H1 (cell line): ENCODE data around the gene LHFPL3. TPM values are rescaled to one million over a fixed set of nuclear protein-coding genes. Genes with fewer than 3 reads are reported as not detected.

Source experiments
- CTCF ChIA-PET: fragments of 300-600 bp; sonication (Branson Sonifier 250); formaldehyde crosslinking; loops from one replicate; lab custom pipeline; 2021; ENCODE audit not compliant: partially characterized antibody; lab: Charles Lee
- POLR2A ChIA-PET: fragments of 300-600 bp; sonication (Branson Sonifier 250); formaldehyde crosslinking; loops from one replicate; lab custom pipeline; 2021; ENCODE audit warnings: inconsistent platforms; ENCODE audit not compliant: partially characterized antibody; lab: Charles Lee
- DNase-seq, 2 experiments: peaks; one replicate each; pipeline versions ENCODE4 v3.0.0 to v3.0.0-alpha.2; 2010 to 2022; ENCODE audit warnings: low spot score in 2 of 2, low read depth in 1 of 2, mixed read lengths in 1 of 2
- FAIRE-seq: peaks from 2 replicates; lab custom pipeline; 2011; peaks lifted over from hg19 to GRCh38; lab: Jason Lieb, UNC
- H2AFZ ChIP-seq: 2 replicates; pipeline ENCODE4 v1.8.1; 2012; ENCODE audit warnings: low read length, inconsistent platforms
- H2AK5ac ChIP-seq: 2 replicates; pipeline ENCODE4 v1.6.1; 2013; ENCODE audit warnings: low read depth, low read length
- H2BK120ac ChIP-seq: replicated peaks from 2 replicates; pipeline ENCODE3; 2013; ENCODE audit warnings: low read depth, low read length, inconsistent platforms
- H2BK12ac ChIP-seq: 2 replicates; pipeline ENCODE4 v1.6.1; 2013; ENCODE audit warnings: low read depth, low read length
- H2BK15ac ChIP-seq: 2 replicates; pipeline ENCODE4 v1.6.1; 2013; ENCODE audit warnings: low read length
- H2BK20ac ChIP-seq: 2 replicates; pipeline ENCODE4 v1.6.1; 2013; ENCODE audit warnings: low read length
- H2BK5ac ChIP-seq: 2 replicates; pipeline ENCODE4 v1.6.1; 2013; ENCODE audit warnings: low read depth, low read length
- H3K14ac ChIP-seq: 2 replicates; pipeline ENCODE4 v1.6.1; 2013; ENCODE audit warnings: inconsistent platforms; ENCODE audit not compliant: insufficient read length
- H3K18ac ChIP-seq: 2 replicates; pipeline ENCODE4 v1.6.1; 2013; ENCODE audit warnings: low read length; ENCODE audit errors: extremely low read depth
- H3K23ac ChIP-seq: 2 replicates; pipeline ENCODE4 v1.6.1; 2013; ENCODE audit warnings: inconsistent platforms; ENCODE audit not compliant: insufficient read length
- H3K23me2 ChIP-seq: 2 replicates; pipeline ENCODE4 v1.6.1; 2013; ENCODE audit warnings: low read depth, low read length
- H3K27ac ChIP-seq: 2 replicates; pipeline ENCODE4 v1.6.1; 2011; ENCODE audit warnings: low read depth, low read length, inconsistent platforms
- H3K27me3 ChIP-seq, 4 experiments: replicated peaks in 1 of 4; 1 replicate in 1 of 4; 2 replicates in 3 of 4; pipeline versions ENCODE4 v1.6.1 to v1.8.1; 2011 to 2013; ENCODE audit warnings: low read length in 3 of 4, mild to moderate bottlenecking in 3 of 4, inconsistent platforms in 2 of 4, mixed read lengths in 2 of 4, moderate library complexity in 1 of 4; ENCODE audit not compliant: control insufficient read depth in 3 of 4, insufficient read depth in 3 of 4; ENCODE audit errors: extremely low read depth in 1 of 4
- H3K36me3 ChIP-seq, 4 experiments: 2 replicates each; pipeline versions ENCODE4 v1.6.1 to v1.8.1; 2011 to 2013; ENCODE audit warnings: mild to moderate bottlenecking in 4 of 4, low read length in 3 of 4, moderate library complexity in 2 of 4, control low read depth in 1 of 4, inconsistent platforms in 1 of 4; ENCODE audit not compliant: insufficient read depth in 4 of 4, control insufficient read depth in 2 of 4
- H3K4ac ChIP-seq: replicated peaks from 2 replicates; pipeline ENCODE3; 2013; ENCODE audit warnings: low read length, low read depth, mixed read lengths, inconsistent platforms; ENCODE audit not compliant: insufficient read length
- H3K4me1 ChIP-seq, 4 experiments: replicated peaks in 1 of 4; 1 replicate in 1 of 4; 2 replicates in 3 of 4; pipeline versions ENCODE4 v1.6.1 to v1.8.1; 2011 to 2013; ENCODE audit warnings: low read length in 3 of 4, inconsistent platforms in 2 of 4, mixed read lengths in 1 of 4; ENCODE audit not compliant: insufficient read depth in 4 of 4, control insufficient read depth in 3 of 4
- H3K4me2 ChIP-seq, 2 experiments: 2 replicates each; pipeline versions ENCODE4 v1.6.1 to v1.8.1; 2011 to 2013; ENCODE audit warnings: low read depth in 2 of 2, low read length in 2 of 2, control low read depth in 1 of 2, inconsistent platforms in 1 of 2, mild to moderate bottlenecking in 1 of 2; ENCODE audit not compliant: insufficient read depth in 1 of 2
- H3K4me3 ChIP-seq, 4 experiments: fragments of 200-600, 300-600 bp in 1 of 4; sonication (generic), shearing (Covaris generic), sonication (Bioruptor Twin) in 1 of 4; 2 replicates each; pipeline versions ENCODE4 v1.5.1 to v1.8.1; 2011 to 2016; ENCODE audit warnings: low read length in 4 of 4, low read depth in 3 of 4, control low read depth in 2 of 4, inconsistent platforms in 2 of 4, mild to moderate bottlenecking in 2 of 4, mixed read lengths in 1 of 4, moderate library complexity in 1 of 4; ENCODE audit not compliant: insufficient read depth in 2 of 4; ENCODE audit errors: extremely low read depth in 1 of 4
- H3K56ac ChIP-seq: replicated peaks from 2 replicates; pipeline ENCODE3; 2013; ENCODE audit warnings: low read depth, mild to moderate bottlenecking, mixed read lengths, low read length, inconsistent platforms; ENCODE audit not compliant: insufficient read length
- H3K79me1 ChIP-seq: 2 replicates; pipeline ENCODE4 v1.6.1; 2013; ENCODE audit warnings: low read depth, low read length, control low read depth
- H3K79me2 ChIP-seq, 2 experiments: 2 replicates each; pipeline versions ENCODE4 v1.6.1 to v1.8.1; 2012 to 2013; ENCODE audit warnings: low read length in 2 of 2, mild to moderate bottlenecking in 2 of 2, inconsistent platforms in 1 of 2; ENCODE audit not compliant: insufficient read depth in 2 of 2, control insufficient read depth in 1 of 2
- H3K9ac ChIP-seq, 4 experiments: replicated peaks in 1 of 4; 1 replicate in 1 of 4; 2 replicates in 3 of 4; pipeline versions ENCODE4 v1.6.1 to v1.8.1; 2011 to 2013; ENCODE audit warnings: low read depth in 3 of 4, low read length in 3 of 4, control low read depth in 2 of 4, mild to moderate bottlenecking in 2 of 4, moderate library complexity in 2 of 4, inconsistent platforms in 1 of 4; ENCODE audit errors: extremely low read depth in 1 of 4
- H3K9me3 ChIP-seq, 2 experiments: 2 replicates each; pipeline versions ENCODE4 v1.6.1 to v1.8.1; 2012 to 2013; ENCODE audit warnings: mild to moderate bottlenecking in 2 of 2, moderate library complexity in 2 of 2, control low read depth in 1 of 2, inconsistent platforms in 1 of 2, low read depth in 1 of 2, low read length in 1 of 2, mixed read lengths in 1 of 2; ENCODE audit not compliant: insufficient read depth in 2 of 2
- H4K20me1 ChIP-seq, 2 experiments: replicated peaks in 1 of 2; 2 replicates each; pipeline versions ENCODE3 to v1.8.1; 2011 to 2013; ENCODE audit warnings: inconsistent platforms in 2 of 2, low read length in 2 of 2, mild to moderate bottlenecking in 1 of 2; ENCODE audit not compliant: insufficient read depth in 2 of 2, control insufficient read depth in 1 of 2
- H4K5ac ChIP-seq: 2 replicates; pipeline ENCODE4 v1.6.1; 2013; ENCODE audit warnings: low read length, low read depth, mixed read lengths, inconsistent platforms; ENCODE audit not compliant: insufficient read length
- H4K8ac ChIP-seq: 2 replicates; pipeline ENCODE4 v1.8.0; 2013; ENCODE audit warnings: mild to moderate bottlenecking, moderate library complexity, low read length, inconsistent platforms; ENCODE audit not compliant: insufficient read depth; ENCODE audit errors: extremely low read depth
- H4K91ac ChIP-seq: replicated peaks from 2 replicates; pipeline ENCODE3; 2013; ENCODE audit warnings: low read length, mixed read lengths, inconsistent platforms; ENCODE audit not compliant: insufficient read length
- BRCA1 ChIP-seq: IDR thresholded peaks from 2 replicates; pipeline ENCODE4 v1.6.1; 2012; ENCODE audit warnings: low read depth, low read length, improper control_type of control experiment
- CHD1 ChIP-seq: IDR thresholded peaks from 2 replicates; pipeline ENCODE4 v1.6.1; 2012; ENCODE audit warnings: low read depth, low read length, improper control_type of control experiment
- EZH2 ChIP-seq: fragments of 200-600 bp; sonication (generic); IDR thresholded peaks from 2 replicates; pipeline ENCODE4 v1.7.1; 2012; ENCODE audit warnings: low read depth, mild to moderate bottlenecking, moderate library complexity, low read length, inconsistent platforms; ENCODE audit not compliant: severe bottlenecking
- HDAC6 ChIP-seq: IDR thresholded peaks from one replicate; pipeline ENCODE4 v1.7.1; 2012; ENCODE audit warnings: low read depth, mild to moderate bottlenecking, inconsistent platforms, low read length, moderate library complexity
- KDM1A ChIP-seq: fragments of 200-600, 300-600 bp; sonication (generic); IDR thresholded peaks from 2 replicates; pipeline ENCODE4 v1.7.1; 2016; ENCODE audit warnings: mild to moderate bottlenecking, low read length, borderline replicate concordance
- POLR2AphosphoS5 ChIP-seq: IDR thresholded peaks from 2 replicates; pipeline ENCODE4 v1.6.1; 2011; ENCODE audit warnings: low read depth, low read length
- RFX5 ChIP-seq: IDR thresholded peaks from 2 replicates; pipeline ENCODE4 v1.6.1; 2011; ENCODE audit warnings: low read depth, low read length, improper control_type of control experiment, borderline replicate concordance
- SIX5 ChIP-seq: IDR thresholded peaks from 2 replicates; pipeline ENCODE4 v1.6.1; 2011; ENCODE audit warnings: mild to moderate bottlenecking, low read depth, low read length
- TAF1 ChIP-seq: IDR thresholded peaks from 2 replicates; pipeline ENCODE4 v1.6.1; 2011; ENCODE audit warnings: mild to moderate bottlenecking, low read depth, low read length
- WGBS, 2 experiments: shearing (Covaris generic) in 1 of 2; methylation state at CpG; one replicate each; pipeline versions ENCODE4 v1.1.6 to v1.1.7; 2013 to 2015; ENCODE audit warnings: low lambda C conversion rate in 2 of 2, mixed read lengths in 2 of 2, inconsistent platforms in 1 of 2, low coverage in 1 of 2, missing lambda C conversion rate in 1 of 2; ENCODE audit not compliant: insufficient replicate concordance in 2 of 2, insufficient coverage in 1 of 2, insufficient read length in 1 of 2; ENCODE audit errors: extremely low coverage in 1 of 2, missing lambda C conversion rate in 1 of 2; 5-methylcytosine and 5-hydroxymethylcytosine counted together
- polyA plus RNA-seq, 7 experiments: library from polyadenylated mRNA; depleted of rRNA in 3 of 7; stranded (reverse) in 5 of 7; unstranded in 2 of 7; fragments of >200 nt in 5 of 7; fragments of 200-250 nt in 2 of 7; gene quantifications; 1 replicate in 5 of 7; 2 replicates in 1 of 7; 4 replicates in 1 of 7; pipeline versions ENCODE4 v1.2.1 to v1.2.3, GENCODE V29; 2011 to 2013; ENCODE audit warnings: missing spikeins in 2 of 7, mixed read lengths in 2 of 7
- total RNA-seq: library from RNA; stranded (reverse); fragmentation: NEBNext Ultra II Directional; extraction: Animal tissue kit (Norgen Biotek cat#: 25700); gene quantifications from 2 replicates; pipeline ENCODE4 v1.2.1, GENCODE V29; 2021
- TF ChIP-seq, protein P1 (sequence below): IDR thresholded peaks from 2 replicates; pipeline ENCODE4 v1.6.1; 2011; ENCODE audit warnings: low read depth, mild to moderate bottlenecking, low read length; ENCODE audit not compliant: insufficient read depth

Gene LHFPL3
- total and polyA plus RNA-seq, 2 of the 8 experiments (the other 6 are each of a cell fraction or from before 2014, with no cell fraction given): 0.24 to 0.50 TPM

DNA sequence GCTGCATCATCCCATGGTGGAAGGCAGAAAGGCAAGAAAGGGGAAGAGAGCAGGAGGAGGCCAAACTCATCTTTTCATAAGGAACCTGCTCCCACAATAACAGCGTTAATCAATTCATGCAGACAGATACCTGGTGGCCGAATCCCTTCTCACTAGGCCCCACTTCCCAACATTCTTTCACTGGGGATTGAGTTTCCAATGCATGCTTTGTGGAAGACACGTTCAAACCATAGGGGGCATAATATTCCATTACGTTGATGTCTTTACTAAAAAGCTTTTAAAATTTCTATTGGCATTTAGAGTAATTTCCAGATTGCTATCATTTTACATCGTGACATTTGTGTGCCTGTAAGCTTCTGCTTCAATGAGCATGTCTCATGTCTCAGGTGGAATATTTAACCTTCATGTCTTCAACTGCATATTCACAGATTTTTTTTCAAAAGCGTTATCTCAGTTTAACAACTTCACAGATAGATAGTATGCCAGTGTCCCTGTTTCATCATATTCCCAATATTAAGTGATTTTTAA is 88.5 kb downstream of the LHFPL3 start:
- WGBS, 2 experiments: 82% methylated on average over 6 of the region's 6 CpGs; no CpG with 5 or more reads in 1 of the 2 experiments
- Histone ChIP-seq H4K91ac (no peak overlapping the region), H3K79me1 (no peaks in the 10 kb centered on the region), H3K14ac (no peak overlapping the region), H3K4me1 (no peaks in the 10 kb centered on the region), H4K8ac (no peak overlapping the region), H3K27ac (no peak overlapping the region), H2AFZ (no peak overlapping the region), H2BK20ac (no peak overlapping the region), H3K23ac (no peak overlapping the region), H3K56ac (no peak overlapping the region), H3K36me3 (no peaks in the 10 kb centered on the region), H2BK5ac (no peak overlapping the region)
- ChIA-PET CTCF (no interaction called here), POLR2A (no interaction called here)
- no peak for DNase-seq
- TF ChIP-seq, protein P1, sequence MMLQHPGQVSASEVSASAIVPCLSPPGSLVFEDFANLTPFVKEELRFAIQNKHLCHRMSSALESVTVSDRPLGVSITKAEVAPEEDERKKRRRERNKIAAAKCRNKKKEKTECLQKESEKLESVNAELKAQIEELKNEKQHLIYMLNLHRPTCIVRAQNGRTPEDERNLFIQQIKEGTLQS: no peak
- no peak for TF ChIP-seq SIX5
- TF ChIP-seq HDAC6: no peak
- no peak for TF ChIP-seq BRCA1
- TF ChIP-seq EZH2: no peak
- TF ChIP-seq CHD1: no peak
- no peak for TF ChIP-seq TAF1
- no peak for TF ChIP-seq KDM1A
- TF ChIP-seq POLR2AphosphoS5: no peak
- TF ChIP-seq RFX5: no peak
- TF ChIP-seq, all 59 proteins: peak for 0
- Histone ChIP-seq H2AK5ac (no peak overlapping the region), H3K4ac (no peak overlapping the region), H3K9me3 (no peaks in the 10 kb centered on the region), H3K79me2 (no peaks in the 10 kb centered on the region), H3K9ac (no peak overlapping the region), H2BK120ac (no peak overlapping the region), H3K27me3 (no peaks in the 10 kb centered on the region), H2BK15ac (no peak overlapping the region), H4K20me1 (no peaks in the 10 kb centered on the region), H2BK12ac (no peak overlapping the region), H3K18ac (no peak overlapping the region), H3K23me2 (no peaks in the 10 kb centered on the region), H3K4me3 (no peak overlapping the region), H3K4me2 (no peak overlapping the region), H4K5ac (no peak overlapping the region)
- no peak for FAIRE-seq
